Measurements from ENCODE around the gene PTH2R. TPM values are rescaled to one million over a fixed set of nuclear protein-coding genes. Genes with fewer than 3 reads are reported as not detected.

The PTH2R gene
- polyA plus RNA-seq, 5 donors, result 0.10 to 0.37 (median 0.17) TPM; not detected in 1

Other genes starting within 250 kb of the PTH2R start
- gene CRYGA, start 243.2 kb upstream of the PTH2R start, polyA plus RNA-seq (ENCODE audit: insufficient read depth in 1 of 5, insufficient read length in 5 of 5, low replicate concordance in 1 of 5), result not detected
- gene C2orf80, start 216.8 kb upstream of the PTH2R start, polyA plus RNA-seq (ENCODE audit: insufficient read depth in 1 of 5, insufficient read length in 5 of 5, low replicate concordance in 1 of 5), result under 1 TPM in 1 of 5 donors, not detected in 4; 0.19 TPM
- 100 to 1,000 TPM in 1 of 5 donors, 10 to 100 TPM in 4; 83.2 to 101 (median 87.5) TPM for gene IDH1, start 151.7 kb upstream of the PTH2R start, polyA plus RNA-seq (ENCODE audit: insufficient read depth in 1 of 5, insufficient read length in 5 of 5, low replicate concordance in 1 of 5)
- 10 to 100 TPM; 17.0 to 29.4 (median 25.8) TPM for gene PIKFYVE, start 140.5 kb upstream of the PTH2R start, polyA plus RNA-seq (ENCODE audit: insufficient read depth in 1 of 5, insufficient read length in 5 of 5, low replicate concordance in 1 of 5)